Vagina (tissue), 2 donors: ENCODE data around the gene NME5. TPM values are rescaled to one million over a fixed set of nuclear protein-coding genes. Genes with fewer than 3 reads are reported as not detected.
A peak's percentile ranks its signal among the peaks of the same experiment; 100 is the strongest.

Experiments
- DNase-seq, 2 donors: peaks; one replicate each; pipeline ENCODE4 v3.0.0-alpha.2; 2017; ENCODE audit errors: extremely low spot score in 2 of 2
- H3K27ac ChIP-seq: fragments of 200-600 bp; sonication (generic); one replicate; pipeline ENCODE4 v1.5.1; 2019
- H3K27me3 ChIP-seq: fragments of 200-600 bp; sonication (generic); one replicate; pipeline ENCODE4 v1.5.1; 2019
- H3K36me3 ChIP-seq, 2 donors: fragments of 200-600 bp; sonication (generic); one replicate each; pipeline ENCODE4 v1.5.1; 2017 to 2019
- H3K4me1 ChIP-seq: fragments of 200-600 bp; sonication (generic); one replicate; pipeline ENCODE4 v1.5.1; 2019
- H3K4me3 ChIP-seq, 2 donors: fragments of 200-600 bp; sonication (generic); 1 replicate in 1 of 2; 2 replicates in 1 of 2; pipeline ENCODE4 v1.5.1; 2016 to 2019
- H3K9me3 ChIP-seq: fragments of 200-600 bp; sonication (generic); one replicate; pipeline ENCODE4 v1.5.1; 2019
- POLR2A ChIP-seq, 2 donors: fragments of 450-650 bp; IDR thresholded peaks; one replicate each; pipeline ENCODE4 v1.6.1; 2017; ENCODE audit warnings: antibody characterized with exemption in 2 of 2, mild to moderate bottlenecking in 2 of 2, moderate library complexity in 2 of 2
- POLR2AphosphoS5 ChIP-seq, 2 donors: sonication (generic); formaldehyde crosslinking; IDR thresholded peaks; one replicate each; pipeline ENCODE4 v1.9.0; 2017; ENCODE audit warnings: antibody characterized with exemption in 2 of 2, mild to moderate bottlenecking in 2 of 2, low read depth in 1 of 2; ENCODE audit not compliant: insufficient read depth in 1 of 2
- intact Hi-C: fragments of 100-400 bp; cut with DNase I; formaldehyde crosslinking; loops from one replicate; pipeline ENCODE4 v1.15.1; 2023
- total RNA-seq: library from RNA; depleted of rRNA; stranded (reverse); fragments of >200 nt; gene quantifications from one replicate; pipeline ENCODE4 v1.2.3, GENCODE V29; 2016
- TF ChIP-seq, protein P1 (sequence below), 3 experiments: fragments of 450-650 bp in 2 of 3; fragments of 200-600 bp in 1 of 3; sonication (generic) in 1 of 3; IDR thresholded peaks; one replicate each; pipeline ENCODE4 v1.5.1; 2017 to 2019; ENCODE audit warnings: antibody characterized with exemption in 3 of 3, mild to moderate bottlenecking in 2 of 3, moderate library complexity in 2 of 3

The NME5 gene
- total RNA-seq, 1 donor from 2014 or later: not detected

DNA sequence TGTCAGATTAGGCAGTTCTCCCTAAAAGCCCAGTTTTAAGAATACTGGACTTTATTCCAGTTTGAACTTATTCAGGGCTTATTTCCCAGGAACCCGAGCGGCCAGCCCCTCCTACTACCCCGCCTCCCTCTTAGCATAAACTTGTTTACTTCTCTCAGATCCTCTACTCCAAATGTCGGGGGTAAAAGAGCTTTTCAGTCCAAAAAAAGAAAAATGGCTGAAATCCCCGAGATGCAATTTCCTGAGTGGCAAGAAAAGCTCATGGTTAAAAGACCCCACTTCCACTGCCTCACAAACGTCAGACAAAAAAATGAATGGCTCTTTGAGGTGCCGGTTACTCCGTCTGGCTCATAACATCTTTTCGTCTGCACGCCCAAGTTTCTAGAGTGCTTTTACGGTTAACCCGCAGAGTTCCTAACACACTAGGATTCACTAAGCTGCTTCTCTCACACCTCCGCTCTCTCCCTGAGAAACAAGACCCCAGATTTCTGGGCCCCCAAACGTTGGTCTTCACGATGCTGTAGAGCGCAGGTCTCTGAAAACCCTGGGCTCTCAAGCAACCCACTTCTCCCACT is 38.8 kb upstream of the NME5 start:
- no peak for DNase-seq
- peaks cover 25% of the 10 kb centered on the region for H3K4me1 ChIP-seq
- intact Hi-C loops: no loop called here
- H3K27me3 ChIP-seq: no peaks in the 10 kb centered on the region
- TF ChIP-seq POLR2AphosphoS5 (IDR thresholded peaks at IDR 0.05; ENCODE audit: insufficient read depth in 1 of 2, low read depth in 1 of 2) (no peak), POLR2A (IDR thresholded peaks at IDR 0.05) (no peak)
- TF ChIP-seq, protein P1, sequence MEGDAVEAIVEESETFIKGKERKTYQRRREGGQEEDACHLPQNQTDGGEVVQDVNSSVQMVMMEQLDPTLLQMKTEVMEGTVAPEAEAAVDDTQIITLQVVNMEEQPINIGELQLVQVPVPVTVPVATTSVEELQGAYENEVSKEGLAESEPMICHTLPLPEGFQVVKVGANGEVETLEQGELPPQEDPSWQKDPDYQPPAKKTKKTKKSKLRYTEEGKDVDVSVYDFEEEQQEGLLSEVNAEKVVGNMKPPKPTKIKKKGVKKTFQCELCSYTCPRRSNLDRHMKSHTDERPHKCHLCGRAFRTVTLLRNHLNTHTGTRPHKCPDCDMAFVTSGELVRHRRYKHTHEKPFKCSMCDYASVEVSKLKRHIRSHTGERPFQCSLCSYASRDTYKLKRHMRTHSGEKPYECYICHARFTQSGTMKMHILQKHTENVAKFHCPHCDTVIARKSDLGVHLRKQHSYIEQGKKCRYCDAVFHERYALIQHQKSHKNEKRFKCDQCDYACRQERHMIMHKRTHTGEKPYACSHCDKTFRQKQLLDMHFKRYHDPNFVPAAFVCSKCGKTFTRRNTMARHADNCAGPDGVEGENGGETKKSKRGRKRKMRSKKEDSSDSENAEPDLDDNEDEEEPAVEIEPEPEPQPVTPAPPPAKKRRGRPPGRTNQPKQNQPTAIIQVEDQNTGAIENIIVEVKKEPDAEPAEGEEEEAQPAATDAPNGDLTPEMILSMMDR (IDR thresholded peaks at IDR 0.05): no peak
- H3K4me3 ChIP-seq: peak overlapping the region; percentile 72 to 94
- peaks cover 0 to 24% of the 10 kb centered on the region in 2 donors for H3K36me3 ChIP-seq
- no peaks in the 10 kb centered on the region for H3K9me3 ChIP-seq
- peak overlapping the region; percentile 86 for H3K27ac ChIP-seq

DNA sequence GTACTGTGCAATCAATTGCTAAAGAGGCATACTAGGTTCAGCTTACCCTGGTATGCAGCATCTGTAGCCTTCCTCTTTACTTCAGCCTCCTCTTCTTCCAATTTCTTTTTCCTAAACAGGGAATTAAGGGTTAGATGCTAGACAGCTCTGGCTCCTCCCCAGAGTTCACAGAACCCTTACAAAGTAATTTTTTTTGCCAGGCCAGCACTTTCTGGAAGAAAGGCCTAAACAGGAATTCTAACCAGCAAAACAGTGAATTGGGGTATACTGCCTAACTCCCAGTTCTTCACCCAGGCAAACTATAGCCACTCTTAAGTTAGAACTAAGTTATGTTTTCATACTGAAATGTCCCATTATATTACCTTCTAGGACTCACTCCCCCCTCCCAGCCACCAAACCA is 31.1 kb upstream of the NME5 start:
- Histone ChIP-seq H3K36me3 (peaks cover 0 to 95% of the 10 kb centered on the region in 2 donors), H3K9me3 (no peaks in the 10 kb centered on the region), H3K4me1 (no peaks in the 10 kb centered on the region), H3K27me3 (no peaks in the 10 kb centered on the region), H3K27ac (no peak overlapping the region), H3K4me3 (no peak overlapping the region)
- DNase-seq: no peak
- TF ChIP-seq, protein P1 (IDR thresholded peaks at IDR 0.05): no peak
- no peak for TF ChIP-seq POLR2A (IDR thresholded peaks at IDR 0.05)
- no peak for TF ChIP-seq POLR2AphosphoS5 (IDR thresholded peaks at IDR 0.05; ENCODE audit: insufficient read depth in 1 of 2, low read depth in 1 of 2)
- intact Hi-C loops: no loop called here

DNA sequence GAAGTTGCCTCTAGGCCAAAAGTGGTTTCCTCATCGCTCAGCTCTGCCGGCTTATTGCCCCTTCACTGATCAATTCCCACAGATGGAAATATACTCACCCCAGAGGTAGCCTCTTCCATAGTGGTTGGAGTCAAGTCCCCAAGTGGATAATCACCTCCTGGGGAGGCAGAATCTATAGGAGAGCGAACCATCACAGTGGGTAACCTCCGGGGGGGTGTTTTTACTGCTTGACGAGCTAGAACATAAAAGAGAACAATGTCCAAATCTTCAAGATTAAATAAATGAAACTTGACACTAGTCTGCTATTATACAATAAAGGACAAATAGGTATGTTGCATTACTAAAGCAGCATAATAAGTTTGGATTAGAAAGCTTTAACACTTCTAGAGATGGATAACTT is 29.9 kb upstream of the NME5 start:
- TF ChIP-seq, protein P1 (IDR thresholded peaks at IDR 0.05): no peak
- TF ChIP-seq POLR2A (IDR thresholded peaks at IDR 0.05) (no peak), POLR2AphosphoS5 (IDR thresholded peaks at IDR 0.05; ENCODE audit: insufficient read depth in 1 of 2, low read depth in 1 of 2) (no peak)
- H3K36me3 ChIP-seq: peaks cover 0 to 96% of the 10 kb centered on the region in 2 donors
- intact Hi-C loops: no loop called here

DNA sequence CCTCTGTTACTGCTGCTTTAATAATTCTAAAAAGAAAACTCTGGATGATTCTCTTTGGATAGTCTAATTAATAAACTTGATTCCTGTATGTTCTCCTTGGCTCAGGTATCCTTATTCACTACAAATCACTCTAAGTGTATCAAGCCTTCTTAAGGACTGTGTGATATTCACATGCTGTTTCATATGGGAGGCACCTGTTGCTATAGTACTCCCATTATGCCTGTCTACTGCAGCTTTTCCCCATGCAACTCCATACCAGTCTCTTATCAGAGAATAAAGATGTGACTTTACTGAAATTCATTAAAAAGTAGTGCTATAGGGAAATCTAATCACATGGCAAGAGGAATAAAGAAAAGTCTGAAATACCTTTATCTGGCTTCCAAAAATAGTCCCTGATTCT is 24.5 kb upstream of the NME5 start:
- no peak for DNase-seq
- H3K27me3 ChIP-seq: no peaks in the 10 kb centered on the region
- H3K4me1 ChIP-seq: no peaks in the 10 kb centered on the region
- no peak overlapping the region for H3K27ac ChIP-seq
- H3K36me3 ChIP-seq: peaks cover 8 to 99% of the 10 kb centered on the region in 2 donors
- no peak for TF ChIP-seq POLR2A (IDR thresholded peaks at IDR 0.05)
- TF ChIP-seq POLR2AphosphoS5 (IDR thresholded peaks at IDR 0.05; ENCODE audit: insufficient read depth in 1 of 2, low read depth in 1 of 2): no peak
- TF ChIP-seq, protein P1 (IDR thresholded peaks at IDR 0.05): no peak
- H3K9me3 ChIP-seq: no peaks in the 10 kb centered on the region
- H3K4me3 ChIP-seq: no peak overlapping the region
- intact Hi-C loops: no loop called here

More for the DNA sequence above, 29.9 kb upstream of the NME5 start:
- H3K27me3 ChIP-seq: no peaks in the 10 kb centered on the region
- H3K27ac ChIP-seq: no peak overlapping the region
- no peaks in the 10 kb centered on the region for H3K9me3 ChIP-seq
- no peaks in the 10 kb centered on the region for H3K4me1 ChIP-seq
- DNase-seq: no peak
- no peak overlapping the region for H3K4me3 ChIP-seq

DNA sequence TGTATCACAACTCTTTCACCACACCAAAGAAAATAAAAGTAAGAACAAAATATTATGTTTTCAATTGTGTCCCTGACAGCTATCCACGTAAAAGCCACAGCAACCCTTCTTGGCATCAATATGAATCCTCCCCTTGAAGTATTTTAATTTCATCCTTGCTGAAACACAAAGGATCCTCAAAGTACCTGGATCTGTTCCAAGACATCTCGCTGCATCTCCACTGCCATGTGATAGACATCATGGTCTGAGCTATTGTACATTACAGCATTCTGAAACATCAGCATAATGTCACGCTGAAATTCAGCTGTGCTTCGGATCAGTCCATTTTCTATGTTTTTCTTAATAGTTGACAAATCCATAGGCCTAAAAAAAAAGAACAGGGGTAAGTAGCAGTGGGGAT is 21.5 kb upstream of the NME5 start:
- Histone ChIP-seq H3K4me1 (no peaks in the 10 kb centered on the region), H3K36me3 (peaks cover 8 to 92% of the 10 kb centered on the region in 2 donors), H3K27me3 (no peaks in the 10 kb centered on the region), H3K4me3 (no peak overlapping the region), H3K9me3 (no peaks in the 10 kb centered on the region), H3K27ac (no peak overlapping the region)
- no peak for DNase-seq
- intact Hi-C loops: no loop called here
- TF ChIP-seq, protein P1 (IDR thresholded peaks at IDR 0.05): no peak
- TF ChIP-seq POLR2A (IDR thresholded peaks at IDR 0.05) (no peak), POLR2AphosphoS5 (IDR thresholded peaks at IDR 0.05; ENCODE audit: insufficient read depth in 1 of 2, low read depth in 1 of 2) (no peak)
